H1 (cell line): ENCODE data around the gene SLC39A11. TPM values are rescaled to one million over a fixed set of nuclear protein-coding genes. Genes with fewer than 3 reads are reported as not detected.

Source experiments
- CTCF ChIA-PET: fragments of 300-600 bp; sonication (Branson Sonifier 250); formaldehyde crosslinking; loops from one replicate; lab custom pipeline; 2021; ENCODE audit not compliant: partially characterized antibody; lab: Charles Lee
- POLR2A ChIA-PET: fragments of 300-600 bp; sonication (Branson Sonifier 250); formaldehyde crosslinking; loops from one replicate; lab custom pipeline; 2021; ENCODE audit warnings: inconsistent platforms; ENCODE audit not compliant: partially characterized antibody; lab: Charles Lee
- DNase-seq, 2 experiments: peaks; one replicate each; pipeline versions ENCODE4 v3.0.0 to v3.0.0-alpha.2; 2010 to 2022; ENCODE audit warnings: low spot score in 2 of 2, low read depth in 1 of 2, mixed read lengths in 1 of 2
- FAIRE-seq: peaks from 2 replicates; lab custom pipeline; 2011; peaks lifted over from hg19 to GRCh38; lab: Jason Lieb, UNC
- H2AFZ ChIP-seq: 2 replicates; pipeline ENCODE4 v1.8.1; 2012; ENCODE audit warnings: low read length, inconsistent platforms
- H2AK5ac ChIP-seq: 2 replicates; pipeline ENCODE4 v1.6.1; 2013; ENCODE audit warnings: low read depth, low read length
- H2BK120ac ChIP-seq: replicated peaks from 2 replicates; pipeline ENCODE3; 2013; ENCODE audit warnings: low read depth, low read length, inconsistent platforms
- H2BK12ac ChIP-seq: 2 replicates; pipeline ENCODE4 v1.6.1; 2013; ENCODE audit warnings: low read depth, low read length
- H2BK15ac ChIP-seq: 2 replicates; pipeline ENCODE4 v1.6.1; 2013; ENCODE audit warnings: low read length
- H2BK20ac ChIP-seq: 2 replicates; pipeline ENCODE4 v1.6.1; 2013; ENCODE audit warnings: low read length
- H2BK5ac ChIP-seq: 2 replicates; pipeline ENCODE4 v1.6.1; 2013; ENCODE audit warnings: low read depth, low read length
- H3K14ac ChIP-seq: 2 replicates; pipeline ENCODE4 v1.6.1; 2013; ENCODE audit warnings: inconsistent platforms; ENCODE audit not compliant: insufficient read length
- H3K18ac ChIP-seq: 2 replicates; pipeline ENCODE4 v1.6.1; 2013; ENCODE audit warnings: low read length; ENCODE audit errors: extremely low read depth
- H3K23ac ChIP-seq: 2 replicates; pipeline ENCODE4 v1.6.1; 2013; ENCODE audit warnings: inconsistent platforms; ENCODE audit not compliant: insufficient read length
- H3K23me2 ChIP-seq: 2 replicates; pipeline ENCODE4 v1.6.1; 2013; ENCODE audit warnings: low read depth, low read length
- H3K27ac ChIP-seq: 2 replicates; pipeline ENCODE4 v1.6.1; 2011; ENCODE audit warnings: low read depth, low read length, inconsistent platforms
- H3K27me3 ChIP-seq, 4 experiments: replicated peaks in 1 of 4; 1 replicate in 1 of 4; 2 replicates in 3 of 4; pipeline versions ENCODE4 v1.6.1 to v1.8.1; 2011 to 2013; ENCODE audit warnings: low read length in 3 of 4, mild to moderate bottlenecking in 3 of 4, inconsistent platforms in 2 of 4, mixed read lengths in 2 of 4, moderate library complexity in 1 of 4; ENCODE audit not compliant: control insufficient read depth in 3 of 4, insufficient read depth in 3 of 4; ENCODE audit errors: extremely low read depth in 1 of 4
- H3K36me3 ChIP-seq, 4 experiments: 2 replicates each; pipeline versions ENCODE4 v1.6.1 to v1.8.1; 2011 to 2013; ENCODE audit warnings: mild to moderate bottlenecking in 4 of 4, low read length in 3 of 4, moderate library complexity in 2 of 4, control low read depth in 1 of 4, inconsistent platforms in 1 of 4; ENCODE audit not compliant: insufficient read depth in 4 of 4, control insufficient read depth in 2 of 4
- H3K4ac ChIP-seq: replicated peaks from 2 replicates; pipeline ENCODE3; 2013; ENCODE audit warnings: low read length, low read depth, mixed read lengths, inconsistent platforms; ENCODE audit not compliant: insufficient read length
- H3K4me1 ChIP-seq, 4 experiments: replicated peaks in 1 of 4; 1 replicate in 1 of 4; 2 replicates in 3 of 4; pipeline versions ENCODE4 v1.6.1 to v1.8.1; 2011 to 2013; ENCODE audit warnings: low read length in 3 of 4, inconsistent platforms in 2 of 4, mixed read lengths in 1 of 4; ENCODE audit not compliant: insufficient read depth in 4 of 4, control insufficient read depth in 3 of 4
- H3K4me2 ChIP-seq, 2 experiments: 2 replicates each; pipeline versions ENCODE4 v1.6.1 to v1.8.1; 2011 to 2013; ENCODE audit warnings: low read depth in 2 of 2, low read length in 2 of 2, control low read depth in 1 of 2, inconsistent platforms in 1 of 2, mild to moderate bottlenecking in 1 of 2; ENCODE audit not compliant: insufficient read depth in 1 of 2
- H3K4me3 ChIP-seq, 4 experiments: fragments of 200-600, 300-600 bp in 1 of 4; sonication (generic), shearing (Covaris generic), sonication (Bioruptor Twin) in 1 of 4; 2 replicates each; pipeline versions ENCODE4 v1.5.1 to v1.8.1; 2011 to 2016; ENCODE audit warnings: low read length in 4 of 4, low read depth in 3 of 4, control low read depth in 2 of 4, inconsistent platforms in 2 of 4, mild to moderate bottlenecking in 2 of 4, mixed read lengths in 1 of 4, moderate library complexity in 1 of 4; ENCODE audit not compliant: insufficient read depth in 2 of 4; ENCODE audit errors: extremely low read depth in 1 of 4
- H3K56ac ChIP-seq: replicated peaks from 2 replicates; pipeline ENCODE3; 2013; ENCODE audit warnings: low read depth, mild to moderate bottlenecking, mixed read lengths, low read length, inconsistent platforms; ENCODE audit not compliant: insufficient read length
- H3K79me1 ChIP-seq: 2 replicates; pipeline ENCODE4 v1.6.1; 2013; ENCODE audit warnings: low read depth, low read length, control low read depth
- H3K79me2 ChIP-seq, 2 experiments: 2 replicates each; pipeline versions ENCODE4 v1.6.1 to v1.8.1; 2012 to 2013; ENCODE audit warnings: low read length in 2 of 2, mild to moderate bottlenecking in 2 of 2, inconsistent platforms in 1 of 2; ENCODE audit not compliant: insufficient read depth in 2 of 2, control insufficient read depth in 1 of 2
- H3K9ac ChIP-seq, 4 experiments: replicated peaks in 1 of 4; 1 replicate in 1 of 4; 2 replicates in 3 of 4; pipeline versions ENCODE4 v1.6.1 to v1.8.1; 2011 to 2013; ENCODE audit warnings: low read depth in 3 of 4, low read length in 3 of 4, control low read depth in 2 of 4, mild to moderate bottlenecking in 2 of 4, moderate library complexity in 2 of 4, inconsistent platforms in 1 of 4; ENCODE audit errors: extremely low read depth in 1 of 4
- H3K9me3 ChIP-seq, 2 experiments: 2 replicates each; pipeline versions ENCODE4 v1.6.1 to v1.8.1; 2012 to 2013; ENCODE audit warnings: mild to moderate bottlenecking in 2 of 2, moderate library complexity in 2 of 2, control low read depth in 1 of 2, inconsistent platforms in 1 of 2, low read depth in 1 of 2, low read length in 1 of 2, mixed read lengths in 1 of 2; ENCODE audit not compliant: insufficient read depth in 2 of 2
- H4K20me1 ChIP-seq, 2 experiments: replicated peaks in 1 of 2; 2 replicates each; pipeline versions ENCODE3 to v1.8.1; 2011 to 2013; ENCODE audit warnings: inconsistent platforms in 2 of 2, low read length in 2 of 2, mild to moderate bottlenecking in 1 of 2; ENCODE audit not compliant: insufficient read depth in 2 of 2, control insufficient read depth in 1 of 2
- H4K5ac ChIP-seq: 2 replicates; pipeline ENCODE4 v1.6.1; 2013; ENCODE audit warnings: low read length, low read depth, mixed read lengths, inconsistent platforms; ENCODE audit not compliant: insufficient read length
- H4K8ac ChIP-seq: 2 replicates; pipeline ENCODE4 v1.8.0; 2013; ENCODE audit warnings: mild to moderate bottlenecking, moderate library complexity, low read length, inconsistent platforms; ENCODE audit not compliant: insufficient read depth; ENCODE audit errors: extremely low read depth
- H4K91ac ChIP-seq: replicated peaks from 2 replicates; pipeline ENCODE3; 2013; ENCODE audit warnings: low read length, mixed read lengths, inconsistent platforms; ENCODE audit not compliant: insufficient read length
- CREB1 ChIP-seq: IDR thresholded peaks from 2 replicates; pipeline ENCODE4 v1.6.1; 2012; ENCODE audit warnings: inconsistent platforms
- HDAC6 ChIP-seq: IDR thresholded peaks from one replicate; pipeline ENCODE4 v1.7.1; 2012; ENCODE audit warnings: low read depth, mild to moderate bottlenecking, inconsistent platforms, low read length, moderate library complexity
- SAP30 ChIP-seq: fragments of 300-600 bp; sonication (generic); IDR thresholded peaks from 2 replicates; pipeline ENCODE4 v1.7.1; 2012; ENCODE audit warnings: low read length, moderate library complexity, mild to moderate bottlenecking, inconsistent platforms; ENCODE audit not compliant: insufficient read depth, insufficient replicate concordance
- SIRT6 ChIP-seq: IDR thresholded peaks from one replicate; pipeline ENCODE4 v1.7.1; 2012; ENCODE audit warnings: low read length, inconsistent platforms
- SUZ12 ChIP-seq: fragments of 200-600 bp; sonication (generic); IDR thresholded peaks from 2 replicates; pipeline ENCODE4 v1.6.1; 2012; ENCODE audit warnings: mild to moderate bottlenecking, inconsistent platforms, low read length, moderate library complexity, mixed read lengths
- WGBS, 2 experiments: shearing (Covaris generic) in 1 of 2; methylation state at CpG; one replicate each; pipeline versions ENCODE4 v1.1.6 to v1.1.7; 2013 to 2015; ENCODE audit warnings: low lambda C conversion rate in 2 of 2, mixed read lengths in 2 of 2, inconsistent platforms in 1 of 2, low coverage in 1 of 2, missing lambda C conversion rate in 1 of 2; ENCODE audit not compliant: insufficient replicate concordance in 2 of 2, insufficient coverage in 1 of 2, insufficient read length in 1 of 2; ENCODE audit errors: extremely low coverage in 1 of 2, missing lambda C conversion rate in 1 of 2; 5-methylcytosine and 5-hydroxymethylcytosine counted together
- polyA plus RNA-seq, 7 experiments: library from polyadenylated mRNA; depleted of rRNA in 3 of 7; stranded (reverse) in 5 of 7; unstranded in 2 of 7; fragments of >200 nt in 5 of 7; fragments of 200-250 nt in 2 of 7; gene quantifications; 1 replicate in 5 of 7; 2 replicates in 1 of 7; 4 replicates in 1 of 7; pipeline versions ENCODE4 v1.2.1 to v1.2.3, GENCODE V29; 2011 to 2013; ENCODE audit warnings: missing spikeins in 2 of 7, mixed read lengths in 2 of 7
- total RNA-seq: library from RNA; stranded (reverse); fragmentation: NEBNext Ultra II Directional; extraction: Animal tissue kit (Norgen Biotek cat#: 25700); gene quantifications from 2 replicates; pipeline ENCODE4 v1.2.1, GENCODE V29; 2021

The SLC39A11 gene
- total and polyA plus RNA-seq, 2 of the 8 experiments (the other 6 are each of a cell fraction or from before 2014, with no cell fraction given) = 12.2 to 19.6 TPM

GRCh38 chr17:73139296-73139695 lies 46.8 kb upstream of the SLC39A11 start:
- 70% methylated on average over 4 of the region's 4 CpGs; no CpG with 5 or more reads in 1 of the 2 experiments for WGBS, 2 experiments
- FAIRE-seq (no peak), DNase-seq (no peak)
- Histone ChIP-seq H4K8ac (no peak overlapping the region), H3K4me2 (no peak overlapping the region), H3K18ac (no peak overlapping the region), H3K23me2 (no peaks in the 10 kb centered on the region), H2BK15ac (no peak overlapping the region), H4K20me1 (no peaks in the 10 kb centered on the region), H2AFZ (no peak overlapping the region), H2BK5ac (no peak overlapping the region), H2AK5ac (no peak overlapping the region), H3K23ac (no peak overlapping the region), H3K9me3 (0 out of 4 replicates have a peak, but pooled peaks cover 0 to 3% of the 10 kb centered on the region in 2 experiments), H3K27ac (no peak overlapping the region), H2BK12ac (no peak overlapping the region), H3K27me3 (no peaks in the 10 kb centered on the region), H3K4me3 (no peak overlapping the region), H4K5ac (no peak overlapping the region), H3K56ac (no peak overlapping the region), H3K4ac (no peak overlapping the region), H2BK120ac (no peak overlapping the region), H3K36me3 (no peaks in the 10 kb centered on the region), H3K79me1 (no peaks in the 10 kb centered on the region), H4K91ac (no peak overlapping the region), H3K79me2 (no peaks in the 10 kb centered on the region), H3K4me1 (no peaks in the 10 kb centered on the region), H3K9ac (no peak overlapping the region), H2BK20ac (no peak overlapping the region), H3K14ac (no peak overlapping the region)
- ChIA-PET CTCF (interaction anchor here (0.9 to 2.8 kb wide), 4 partner anchors 9 to 50 kb away, joined by 3 to 13 read pairs (median 8); no protein-coding TSS in a partner anchor), POLR2A (interaction anchor here (1.1 kb wide), 1 partner anchor 25 kb away, joined by 3 read pairs; the partner anchor contains the start of gene SSTR2)
- TF ChIP-seq HDAC6 = no peak
- TF ChIP-seq SAP30 = no peak
- TF ChIP-seq CREB1 = no peak
- no peak for TF ChIP-seq SUZ12
- no peak for TF ChIP-seq SIRT6
